Colon (tissue), 2 donors: ENCODE data around the gene GSC.
"Not testable (repeated sequence)": the region's sequence is repeated elsewhere in the genome, so short reads cannot be mapped to it uniquely, and the experiment has no call there.

Source experiments
- FAIRE-seq: peaks from 2 replicates; lab custom pipeline; 2012; peaks lifted over from hg19 to GRCh38; lab: Jason Lieb, UNC
- donor health status: control.
- donor health status: control.

GSC gene

DNA sequence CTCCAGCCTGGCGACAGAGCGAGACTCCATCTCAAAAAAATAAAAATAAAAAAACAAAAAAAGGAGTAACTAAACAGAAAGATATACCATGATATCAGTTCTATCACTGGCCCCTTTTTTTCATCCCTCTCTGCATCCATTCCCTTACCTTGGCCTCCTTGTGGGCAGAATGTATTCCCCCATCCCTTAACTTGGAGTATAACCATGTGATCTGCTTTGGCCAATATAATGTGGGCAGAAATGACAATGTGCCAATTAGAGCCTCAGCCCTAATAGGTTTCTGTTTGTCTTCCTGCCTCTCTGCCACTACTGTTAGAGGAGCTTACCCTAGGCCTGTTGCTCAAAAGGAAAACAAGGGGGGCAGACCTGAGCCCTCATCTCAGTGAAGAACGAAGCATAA, 23.8 kb downstream of the GSC start:
- FAIRE-seq = no peak

- no peak for FAIRE-seq
Measured at GRCh38 chr14:94738751-94739150, 31.2 kb downstream of the GSC start.

GRCh38 chr14:94738097-94738496, 31.8 kb downstream of the GSC start:
- no peak for FAIRE-seq

- FAIRE-seq = no peak
Measured at GRCh38 chr14:94728950-94729349, 41.0 kb downstream of the GSC start.

GRCh38 chr14:94728440-94728839, 41.5 kb downstream of the GSC start:
- not testable (repeated sequence) for FAIRE-seq

GRCh38 chr14:94726649-94727048, 43.3 kb downstream of the GSC start:
- not testable (repeated sequence) for FAIRE-seq

- no peak for FAIRE-seq
Measured at GRCh38 chr14:94724993-94725392, 44.9 kb downstream of the GSC start.

- no peak for FAIRE-seq
Measured at GRCh38 chr14:94722397-94722796, 47.5 kb downstream of the GSC start.
